RCC 7860 (cell line): ENCODE results near the gene PLEKHO1.
"Not testable (repeated sequence)": the region's sequence is repeated elsewhere in the genome, so short reads cannot be mapped to it uniquely, and the experiment has no call there.

ENCODE experiments used
- DNase-seq: peaks from one replicate; pipeline ENCODE4 v3.0.0-alpha.2; 2015; ENCODE audit warnings: low spot score
- FAIRE-seq: peaks from 2 replicates; lab custom pipeline; 2012; peaks lifted over from hg19 to GRCh38; lab: Jason Lieb, UNC

The PLEKHO1 gene

DNA sequence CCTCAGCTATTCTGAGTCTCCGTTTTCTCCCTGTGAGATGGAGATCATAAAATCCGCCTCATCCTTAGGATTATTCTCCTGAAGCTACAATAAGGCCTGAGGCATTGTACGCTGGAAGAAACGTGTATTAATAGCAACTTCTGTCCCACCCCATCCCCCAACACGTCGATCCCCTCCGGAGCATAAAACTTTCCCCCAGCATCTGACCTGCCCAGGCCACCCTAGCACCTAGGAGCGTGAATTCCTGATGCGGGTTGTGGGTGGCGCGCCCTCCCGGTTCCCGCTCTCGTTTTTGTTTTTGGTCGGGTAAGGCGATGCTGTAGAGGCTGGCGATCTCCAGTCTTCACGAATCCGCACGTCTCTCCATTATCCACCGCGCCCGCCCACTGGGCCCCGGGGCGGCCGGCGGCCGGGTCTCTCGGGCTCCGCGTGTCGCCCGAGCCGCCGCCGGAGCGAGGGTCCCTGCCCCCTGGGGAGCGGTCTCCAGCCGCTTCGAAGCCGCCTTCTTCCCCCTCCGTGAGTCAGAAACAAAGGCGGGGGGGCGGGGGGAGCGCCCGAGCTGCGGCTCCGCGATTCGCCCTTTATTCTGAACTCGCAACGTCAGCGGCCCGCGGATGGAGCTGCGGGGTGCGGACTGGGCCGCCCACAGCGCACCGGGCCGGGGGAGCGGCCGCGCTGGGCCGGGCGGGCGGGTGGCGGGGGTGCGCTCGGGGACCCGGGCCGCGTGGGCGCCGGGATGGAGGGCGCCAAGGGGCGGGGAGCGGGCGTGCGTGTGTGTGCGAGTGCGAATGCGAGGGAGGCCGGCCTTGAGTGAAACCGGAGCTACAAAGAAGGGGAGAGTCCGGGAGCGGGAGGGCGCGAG lies at the start of gene PLEKHO1:
Gene PLEKHO1, plus strand, starts transcription at position 646 of the 862 bp plus-strand sequence. CDS start 342 bp downstream, outside the sequence.
- FAIRE-seq (no peak), DNase-seq (peak; percentile 35)

GRCh38 chr1:150102986-150103385 lies 46.7 kb upstream of the PLEKHO1 start:
- DNase-seq = no peak
- FAIRE-seq = no peak

GRCh38 chr1:150106341-150106740 lies 43.4 kb upstream of the PLEKHO1 start:
- DNase-seq (no peak), FAIRE-seq (no peak)

DNA sequence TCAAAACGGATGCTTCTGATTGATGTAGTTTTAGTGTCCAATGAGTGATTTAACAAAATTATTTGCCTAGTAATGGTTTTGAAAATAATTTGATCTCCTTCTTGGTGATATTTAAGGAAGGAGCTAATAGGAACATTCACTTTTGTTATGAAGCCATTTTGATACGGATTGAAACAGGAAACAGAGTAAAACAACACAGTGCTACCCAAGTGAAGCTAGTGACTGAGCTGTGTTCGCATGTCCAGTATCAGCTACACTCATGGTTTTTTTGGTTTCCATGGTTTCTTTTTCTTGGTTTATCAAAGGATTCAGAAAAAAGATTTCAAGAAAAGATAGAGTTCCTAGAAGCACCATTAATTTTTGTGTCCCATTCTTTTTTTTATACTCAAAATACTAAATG lies 40.1 kb upstream of the PLEKHO1 start:
- FAIRE-seq = no peak

GRCh38 chr1:150110116-150110515 lies 39.6 kb upstream of the PLEKHO1 start:
- DNase-seq = no peak
- FAIRE-seq = no peak

More for the DNA sequence above, 40.1 kb upstream of the PLEKHO1 start:
- DNase-seq = no peak

DNA sequence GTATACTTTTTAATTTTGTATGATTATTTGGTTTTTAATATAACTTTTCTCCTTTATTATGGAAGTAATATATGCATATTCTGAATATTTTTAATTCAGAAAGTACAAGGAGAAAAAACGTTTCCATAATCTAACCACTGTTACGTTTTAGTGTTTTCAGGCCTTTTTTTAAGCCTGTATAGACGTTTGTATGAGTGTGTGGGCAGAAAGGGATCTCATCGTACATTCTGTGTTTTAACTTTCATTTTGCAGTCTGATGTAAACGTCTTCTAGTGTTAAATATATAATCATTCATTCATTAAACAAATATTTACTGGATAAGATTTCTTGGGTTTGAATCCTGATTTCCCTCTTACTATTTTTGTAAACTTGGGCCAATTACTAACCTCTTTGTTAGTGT lies 38.0 kb upstream of the PLEKHO1 start:
- FAIRE-seq = no peak
- DNase-seq = no peak

GRCh38 chr1:150115121-150115520 lies 34.6 kb upstream of the PLEKHO1 start:
- no peak for DNase-seq
- no peak for FAIRE-seq

GRCh38 chr1:150118716-150119115 lies 31.0 kb upstream of the PLEKHO1 start:
- FAIRE-seq = no peak
- no peak for DNase-seq

DNA sequence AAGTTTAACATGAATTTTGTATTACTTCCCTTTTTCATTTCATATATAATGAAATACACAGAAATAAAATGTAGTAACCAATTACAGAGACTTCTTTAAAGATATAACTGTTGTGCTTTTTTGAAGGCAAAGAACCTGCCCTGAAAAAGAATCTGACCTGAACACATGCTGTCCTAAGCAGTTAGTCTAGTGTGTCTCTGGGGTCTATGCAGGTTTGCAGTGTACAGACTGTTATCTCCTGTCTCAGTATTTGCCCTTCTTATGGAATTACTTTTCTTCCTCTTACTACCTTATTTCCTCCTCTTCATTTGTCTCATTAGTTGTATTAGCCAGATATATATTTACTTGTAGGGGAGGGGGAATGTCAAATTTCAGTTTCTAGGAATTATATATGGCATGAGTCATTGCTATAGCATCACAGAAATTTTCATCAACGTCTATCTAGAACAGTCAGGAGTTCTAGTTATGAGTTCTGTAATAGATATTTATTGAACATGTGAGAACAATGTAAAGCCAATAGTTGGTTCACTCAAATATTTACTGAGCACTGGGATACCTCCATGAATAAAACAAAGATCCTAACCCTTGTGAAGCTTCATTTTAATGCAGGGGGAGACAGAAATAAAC lies 28.4 kb upstream of the PLEKHO1 start:
- DNase-seq = no peak
- no peak for FAIRE-seq

DNA sequence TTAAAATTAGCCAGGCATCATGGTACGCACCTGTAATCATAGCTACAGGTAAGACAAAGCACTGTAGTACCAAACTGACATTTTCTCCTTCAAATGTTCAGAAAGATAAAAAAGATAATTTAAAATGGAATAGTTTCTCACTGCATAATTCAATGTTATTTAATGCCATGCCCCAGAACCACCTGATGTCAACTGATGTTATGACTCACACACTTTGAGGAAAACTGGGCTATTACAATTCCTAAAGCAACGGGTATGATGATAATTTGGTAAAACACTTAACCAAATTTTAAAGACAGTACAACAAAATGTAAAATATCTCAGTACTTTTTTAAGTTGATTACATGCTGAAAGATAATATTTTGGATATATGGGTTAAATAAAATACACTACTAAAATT lies 22.9 kb upstream of the PLEKHO1 start:
- DNase-seq (no peak), FAIRE-seq (no peak)

- DNase-seq = no peak
- no peak for FAIRE-seq
These were observed 22.3 kb upstream of the PLEKHO1 start for GRCh38 chr1:150127464-150127863.

- FAIRE-seq (no peak), DNase-seq (no peak)
These were observed 21.8 kb upstream of the PLEKHO1 start for GRCh38 chr1:150127868-150128267.

DNA sequence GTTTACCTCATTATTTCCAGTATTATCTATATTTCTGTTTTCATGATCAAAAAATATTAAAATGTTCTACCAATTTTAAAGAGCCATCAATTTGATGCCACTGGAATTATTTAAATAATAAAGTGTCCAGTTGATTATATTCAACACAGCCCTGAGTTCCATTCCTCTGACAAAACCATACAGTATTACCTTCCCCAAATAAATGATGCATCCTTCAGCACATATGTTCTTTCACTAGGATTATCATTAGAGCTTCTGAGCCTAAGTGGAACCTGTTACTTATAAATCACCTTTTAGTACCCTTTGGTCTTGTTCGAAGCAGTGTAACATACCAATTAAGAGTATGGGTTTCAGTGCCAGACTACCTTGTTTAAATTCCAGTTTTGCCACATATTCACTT lies 17.3 kb upstream of the PLEKHO1 start:
- FAIRE-seq (no peak), DNase-seq (no peak)

DNA sequence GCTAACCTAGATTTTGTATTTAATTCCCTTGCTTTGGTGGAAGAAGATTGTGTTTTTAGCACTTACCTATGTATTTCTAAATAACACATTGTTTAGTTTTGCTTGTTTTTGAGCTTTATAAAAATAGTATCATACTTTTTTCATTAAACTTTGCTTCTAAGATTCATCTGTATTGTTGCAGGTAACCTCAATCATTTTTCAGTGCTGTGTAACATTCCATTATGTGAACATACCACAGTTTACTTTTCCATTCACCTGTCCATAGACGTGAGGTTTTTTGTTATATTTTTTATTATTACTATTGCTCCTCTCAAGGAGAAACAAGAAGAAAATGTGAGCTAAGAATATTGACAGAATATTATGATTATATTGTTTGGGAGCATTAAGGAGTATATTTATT lies 15.2 kb upstream of the PLEKHO1 start:
- no peak for DNase-seq
- FAIRE-seq = no peak

DNA sequence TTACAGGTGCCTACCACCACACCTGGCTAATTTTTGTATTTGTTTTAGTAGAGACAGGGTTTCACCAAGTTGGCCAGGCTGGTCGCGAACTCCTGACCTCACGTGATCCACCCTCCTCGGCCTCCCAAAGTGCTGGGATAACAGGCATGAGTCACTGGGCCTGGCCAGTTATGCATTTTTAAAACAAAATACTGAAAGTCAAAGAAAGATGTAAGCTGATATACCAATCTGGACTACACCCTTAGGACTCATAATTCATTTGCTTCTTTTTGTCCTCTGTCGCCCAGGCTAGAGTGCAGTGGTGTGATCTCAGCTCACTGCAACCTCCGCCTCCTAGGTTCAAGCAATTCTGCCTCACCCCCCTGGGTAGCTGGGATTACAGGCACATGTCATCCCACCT lies 14.3 kb upstream of the PLEKHO1 start:
- DNase-seq, FAIRE-seq: not testable (repeated sequence)

GRCh38 chr1:150138044-150138443 lies 11.7 kb upstream of the PLEKHO1 start:
- DNase-seq (no peak), FAIRE-seq (no peak)

GRCh38 chr1:150141452-150141851 lies 8.3 kb upstream of the PLEKHO1 start:
- DNase-seq = no peak
- no peak for FAIRE-seq

- DNase-seq (no peak), FAIRE-seq (no peak)
These were observed 7.6 kb upstream of the PLEKHO1 start for GRCh38 chr1:150142083-150142482.

DNA sequence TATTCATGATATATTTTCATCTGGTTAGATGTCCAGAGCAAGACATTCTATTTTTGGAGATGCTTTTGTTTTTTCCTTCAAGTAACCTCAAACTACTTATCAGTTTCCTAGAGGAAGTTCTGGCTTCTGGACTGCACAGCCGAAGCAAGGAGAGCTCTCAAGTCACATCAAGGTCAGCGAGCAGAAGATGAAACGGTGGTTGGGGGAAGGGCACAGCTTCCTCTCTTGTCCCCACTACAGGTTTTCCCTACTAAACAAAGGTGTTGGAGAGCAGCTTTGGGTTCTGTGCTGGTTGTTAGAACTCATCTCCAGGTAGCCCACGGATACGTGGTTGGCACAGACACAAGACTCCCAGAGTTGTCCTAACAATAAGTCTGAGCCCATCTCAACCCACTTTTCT lies 5.1 kb upstream of the PLEKHO1 start:
- no peak for FAIRE-seq
- no peak for DNase-seq

DNA sequence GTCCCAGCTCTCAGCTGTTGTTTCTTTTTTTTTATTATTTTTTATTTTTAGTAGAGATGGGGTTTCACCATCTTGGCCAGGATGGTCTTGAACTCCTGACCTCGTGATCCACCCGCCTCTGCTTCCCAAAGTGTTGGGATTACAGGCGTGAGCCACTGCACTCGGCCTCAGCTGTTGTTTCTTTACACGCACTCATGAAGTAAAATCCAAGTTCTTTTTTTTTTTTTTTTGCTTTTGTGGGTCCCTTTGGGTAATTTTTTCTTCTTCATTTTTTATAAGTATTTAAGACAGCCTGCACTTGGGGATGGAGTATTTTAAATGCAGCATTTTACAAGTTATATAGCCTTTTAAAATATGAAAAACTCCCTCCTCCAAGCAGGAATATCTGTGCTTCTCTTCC lies 3.7 kb upstream of the PLEKHO1 start:
- not testable (repeated sequence) for DNase-seq, FAIRE-seq

- DNase-seq = no peak
- FAIRE-seq = no peak
These were observed 2.7 kb upstream of the PLEKHO1 start for GRCh38 chr1:150146849-150147542.

DNA sequence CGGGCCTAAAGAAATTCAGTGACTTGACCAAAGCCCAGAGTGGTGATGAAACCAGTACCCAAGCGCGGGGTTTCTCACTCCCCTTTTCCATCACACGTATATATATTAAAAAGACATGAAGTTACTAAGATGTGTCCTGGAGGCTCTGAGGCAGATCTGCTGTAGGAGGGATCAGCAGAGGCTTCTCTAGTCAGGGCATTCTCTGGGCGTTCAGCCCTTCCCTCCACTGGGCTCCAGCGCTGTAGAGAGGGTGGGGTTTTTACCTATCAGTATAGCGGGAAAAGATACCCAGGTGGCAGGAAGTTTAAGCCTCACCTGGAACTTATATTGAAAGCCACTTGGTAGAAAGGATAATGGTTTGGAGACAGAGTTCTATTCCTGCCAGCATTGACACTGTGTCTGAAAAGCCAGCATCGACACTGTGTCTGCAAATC lies 862 bp upstream of the PLEKHO1 start:
- FAIRE-seq (no peak), DNase-seq (no peak)
